Right kidney (tissue), 1 donor: ENCODE measurements around the gene ARHGAP9.
A peak's percentile ranks its signal among the peaks of the same experiment; 100 is the strongest.
"Not testable (repeated sequence)": the region's sequence is repeated elsewhere in the genome, so short reads cannot be mapped to it uniquely, and the experiment has no call there.

ENCODE experiments used
- DNase-seq: peaks from one replicate; pipeline ENCODE4 v3.0.0-alpha.2; 2016

Gene ARHGAP9

DNA sequence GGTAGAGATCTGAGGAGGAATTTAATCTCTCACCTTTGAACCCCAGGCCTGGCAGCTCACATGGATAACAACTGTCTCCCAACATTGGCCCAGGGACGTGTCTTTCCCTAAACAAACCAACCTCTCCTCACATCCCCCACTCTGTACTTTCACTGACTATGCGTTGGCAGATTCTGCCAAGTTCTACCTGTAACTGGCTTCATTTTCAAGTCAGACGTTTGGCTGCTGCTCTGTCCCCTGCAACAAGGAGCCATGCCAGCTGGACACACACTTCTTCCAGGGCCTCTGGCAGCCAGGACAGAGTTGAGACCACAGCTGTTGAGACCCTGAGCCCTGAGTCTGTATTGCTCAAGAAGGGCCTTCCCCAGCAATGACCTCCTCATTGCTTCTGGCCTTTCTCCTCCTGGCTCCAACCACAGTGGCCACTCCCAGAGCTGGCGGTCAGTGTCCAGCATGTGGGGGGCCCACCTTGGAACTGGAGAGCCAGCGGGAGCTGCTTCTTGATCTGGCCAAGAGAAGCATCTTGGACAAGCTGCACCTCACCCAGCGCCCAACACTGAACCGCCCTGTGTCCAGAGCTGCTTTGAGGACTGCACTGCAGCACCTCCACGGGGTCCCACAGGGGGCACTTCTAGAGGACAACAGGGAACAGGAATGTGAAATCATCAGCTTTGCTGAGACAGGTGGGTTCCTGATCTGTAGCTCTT is 45.0 kb downstream of the ARHGAP9 start, which contains the start of gene INHBC:
TSS of gene INHBC (plus strand) at position 268 of the 707 bp plus-strand sequence. CDS start at position 371, 103 bp downstream.
- DNase-seq, result no peak

DNA sequence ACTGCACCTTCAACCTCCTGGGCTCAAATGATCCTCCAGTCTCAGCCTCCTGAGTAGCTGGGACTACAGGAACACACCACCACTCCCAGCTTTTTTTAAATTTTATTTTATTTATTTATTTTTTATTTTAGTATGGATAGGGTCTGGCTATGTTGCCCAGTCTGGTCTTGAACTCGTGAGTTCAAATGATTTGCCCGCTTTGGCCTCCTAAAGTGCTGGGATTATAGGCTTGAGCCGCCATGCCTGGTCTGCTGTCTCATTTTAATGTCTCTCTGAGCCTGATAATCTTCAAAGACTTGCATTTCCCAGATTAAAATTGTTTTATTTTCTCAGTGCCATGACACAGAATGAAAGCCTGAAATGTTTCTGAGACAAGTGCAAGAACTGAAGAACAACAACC is 46.3 kb downstream of the ARHGAP9 start:
- no peak for DNase-seq

GRCh38 chr12:57431654-57432188 is 47.9 kb downstream of the ARHGAP9 start:
- DNase-seq, result peak; percentile 16

DNA sequence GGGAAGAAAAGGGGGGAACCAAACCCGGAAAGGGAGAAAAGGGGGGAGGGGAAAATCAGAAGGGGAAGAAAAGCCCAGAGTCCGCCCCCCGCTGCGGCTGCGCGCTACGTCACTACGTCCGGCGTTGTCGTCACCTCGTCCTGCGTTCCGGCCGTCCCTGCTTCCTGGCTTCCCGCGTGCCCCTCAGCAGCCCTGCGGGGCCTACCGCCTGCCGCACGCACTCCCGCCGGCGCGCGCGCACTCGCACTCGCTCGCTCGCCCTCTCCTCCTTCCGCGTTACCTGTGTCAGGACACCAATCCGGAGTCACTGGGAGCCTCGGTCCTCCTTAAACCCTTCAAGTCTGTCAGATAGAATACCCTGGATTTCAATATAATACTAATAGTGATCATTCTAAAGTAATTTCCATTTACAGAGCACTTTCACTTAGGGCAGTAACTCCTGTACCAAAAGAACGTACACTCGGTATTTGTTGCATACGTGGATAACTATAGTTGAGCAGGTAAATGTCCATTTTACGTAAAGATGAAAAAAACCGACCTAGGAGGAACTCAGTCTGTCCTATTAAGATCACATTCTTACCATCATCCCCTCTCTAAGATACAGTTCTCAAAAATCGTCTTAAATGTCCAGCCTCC is 48.6 kb downstream of the ARHGAP9 start, which contains the start of gene R3HDM2:
TSS of gene R3HDM2 (minus strand) at position 113 of the 636 bp plus-strand sequence. CDS start 120,615 bp downstream, outside the sequence.
- DNase-seq, result peak; percentile 87

DNA sequence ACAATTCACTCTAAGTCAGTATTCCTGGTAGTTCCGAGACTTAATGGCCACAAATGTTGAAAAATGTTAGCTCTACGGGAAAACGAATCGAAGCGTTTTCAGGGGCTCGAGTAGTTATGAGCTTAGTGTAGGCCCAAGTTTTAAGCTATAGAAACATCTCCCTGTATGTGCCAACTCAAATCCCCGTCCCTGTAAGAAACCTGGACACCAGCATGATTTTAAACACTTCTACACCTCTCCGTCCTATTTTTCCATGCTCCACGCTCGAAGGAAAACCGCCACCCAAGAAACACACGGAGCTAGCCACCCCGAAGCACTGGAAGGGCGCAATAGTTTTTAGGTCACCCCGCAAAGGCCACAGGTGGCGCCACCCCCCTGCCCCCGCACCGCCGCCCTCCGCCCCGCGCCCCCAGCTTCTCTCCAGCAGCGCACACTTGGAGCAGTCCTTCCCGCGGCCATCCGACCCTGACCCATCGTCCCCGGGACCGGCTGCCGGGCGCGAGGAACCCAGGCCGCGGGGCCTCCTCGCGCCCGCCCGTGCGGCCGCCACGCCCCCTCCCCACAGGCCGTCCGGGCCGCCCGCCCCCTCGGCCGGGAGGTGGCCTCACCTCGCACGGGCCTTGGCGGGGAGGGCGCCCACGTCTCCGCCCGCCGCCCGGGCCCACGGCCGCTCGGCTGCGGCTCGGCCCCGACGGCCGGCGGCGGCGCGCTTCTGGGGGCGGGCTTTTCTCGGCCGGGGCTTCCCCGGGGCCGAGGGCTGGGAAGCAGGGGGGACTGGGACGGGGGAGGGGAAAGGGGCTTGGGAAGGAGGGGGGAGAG is 49.3 kb downstream of the ARHGAP9 start:
- peak; percentile 62 for DNase-seq

- DNase-seq, result peak; percentile 31
These were observed 50.1 kb downstream of the ARHGAP9 start for GRCh38 chr12:57429473-57430111.

- no peak for DNase-seq
These were observed 50.7 kb downstream of the ARHGAP9 start for GRCh38 chr12:57428965-57429364.

DNA sequence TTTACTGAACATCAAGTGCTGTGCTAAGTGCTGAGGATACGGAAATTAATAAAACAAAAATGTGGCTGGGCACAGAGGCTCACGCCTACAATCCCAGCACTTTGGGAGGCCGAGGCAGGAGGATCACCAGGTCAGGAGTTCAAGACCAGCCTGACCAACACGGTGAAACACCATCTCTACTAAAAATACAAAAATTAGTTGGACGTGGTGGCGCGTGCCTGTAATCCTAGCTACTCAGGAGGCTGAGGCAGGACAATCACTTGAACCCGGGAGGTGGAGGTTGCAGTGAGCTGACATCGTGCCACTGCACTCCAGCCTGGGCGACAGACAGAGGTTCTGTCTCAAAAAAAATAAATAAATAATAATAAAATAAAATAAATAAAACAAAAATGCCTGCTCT is 52.7 kb downstream of the ARHGAP9 start:
- not testable (repeated sequence) for DNase-seq
